Neural cell (in vitro differentiated cells): Measurements from ENCODE around the gene LRRC71.

ENCODE experiments used
- CTCF ChIP-seq: fragments of 450-650 bp; IDR thresholded peaks from 2 replicates; pipeline ENCODE4 v1.5.1; 2014; ENCODE audit warnings: antibody characterized with exemption, mild to moderate bottlenecking, moderate library complexity; ENCODE audit not compliant: poor library complexity, severe bottlenecking
- SMC3 ChIP-seq: fragments of 450-650 bp; conservative IDR thresholded peaks from 2 replicates; pipeline ENCODE4 v1.6.1; 2014; ENCODE audit warnings: antibody characterized with exemption, mild to moderate bottlenecking, moderate library complexity; ENCODE audit not compliant: poor library complexity

- TF ChIP-seq CTCF (no peak), SMC3 (no peak)
Observed at GRCh38 chr1:156980551-156980950, 60.1 kb downstream of the LRRC71 start.
